ENCODE results near the gene GYS2. TPM values are rescaled to one million over a fixed set of nuclear protein-coding genes. Genes with fewer than 3 reads are reported as not detected.

The GYS2 gene
- total and polyA plus RNA-seq, 9 of the 15 experiments (the other 6 are each of a cell fraction or from before 2014, with no cell fraction given): not detected

DNA sequence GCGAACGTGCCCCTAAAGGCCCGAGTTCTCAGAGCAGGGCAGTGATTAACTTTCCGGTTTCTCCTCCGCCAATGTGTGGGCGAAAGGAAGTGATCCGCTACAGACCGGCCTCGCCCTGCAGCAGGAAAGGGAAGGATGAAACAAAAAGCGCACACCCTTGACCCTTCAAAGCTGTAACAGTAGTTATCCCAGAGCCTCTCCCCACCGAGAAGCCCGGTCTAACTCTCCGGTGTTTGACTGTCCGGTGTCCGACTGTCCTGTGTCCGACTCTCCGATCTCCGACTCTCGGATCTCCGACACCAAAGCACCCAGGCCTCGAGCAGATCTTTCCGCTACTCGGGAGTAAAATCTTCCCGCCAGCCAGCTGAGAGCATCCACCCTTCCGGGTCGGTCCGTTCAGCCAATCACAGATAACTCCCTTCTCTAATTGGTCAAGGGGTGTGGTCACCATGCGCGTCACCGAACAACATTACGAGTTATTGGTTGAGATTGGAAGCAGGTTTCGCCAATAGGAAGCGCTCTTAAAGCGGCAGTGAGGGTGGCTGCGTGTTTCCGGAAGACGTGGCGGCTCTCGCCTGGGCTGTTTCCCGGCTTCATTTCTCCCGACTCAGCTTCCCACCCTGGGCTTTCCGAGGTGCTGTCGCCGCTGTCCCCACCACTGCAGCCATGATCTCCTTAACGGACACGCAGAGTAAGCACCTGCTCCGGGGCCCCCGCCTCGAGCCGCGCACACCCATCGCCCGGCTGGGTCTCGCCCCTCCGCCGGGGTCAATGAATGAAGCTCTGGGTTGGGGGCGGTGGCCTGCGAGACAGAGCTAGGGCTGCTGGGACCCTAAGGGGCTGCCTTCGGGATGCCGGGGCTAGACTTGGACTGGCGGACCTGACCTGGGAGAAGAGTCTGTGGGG is 103.1 kb downstream of the GYS2 start, which contains the start of the genes GOLT1B and RECQL (continued):
- TF ChIP-seq HLTF (IDR thresholded peaks at IDR 0.05) (no peak), EP400 (IDR thresholded peaks at IDR 0.05) (peak; percentile 98), XRCC4 (IDR thresholded peaks at IDR 0.05; ENCODE audit: extremely low read depth, insufficient read depth, insufficient read length) (no peak), AFF1 (IDR thresholded peaks at IDR 0.05; ENCODE audit: low read depth in 1 of 2, partially characterized antibody in 2 of 2) (no peak), ZC3H11A (IDR thresholded peaks at IDR 0.05; ENCODE audit: low read depth, low read length) (no peak), MTA2 (IDR thresholded peaks at IDR 0.05; ENCODE audit: low read depth) (no peak), NELFE (IDR thresholded peaks at IDR 0.05; ENCODE audit: insufficient read depth, insufficient read length) (no peak), RBM22 (IDR thresholded peaks at IDR 0.05; ENCODE audit: low read depth, low read length, poor library complexity, severe bottlenecking) (no peak), TCF3 (CRISPR knock-in tag; IDR thresholded peaks at IDR 0.05) (no peak), U2AF2 (optimal IDR thresholded peaks at IDR 0.05; ENCODE audit: low read depth, low read length) (no peak), MTF1 (CRISPR knock-in tag; IDR thresholded peaks at IDR 0.05; ENCODE audit: borderline replicate concordance) (no peak), SAP30 (IDR thresholded peaks at IDR 0.05; ENCODE audit: borderline replicate concordance, insufficient read depth, low read depth, low read length, poor library complexity, severe bottlenecking) (peak; percentile 80), ZNF184 (CRISPR knock-in tag; IDR thresholded peaks at IDR 0.05) (no peak), ZNF780A (CRISPR knock-in tag; IDR thresholded peaks at IDR 0.05) (no peak), MCM5 (IDR thresholded peaks at IDR 0.05; ENCODE audit: low read depth) (no peak), CREB1 (IDR thresholded peaks at IDR 0.05) (peak; percentile 65), CREB1 (CRISPR knock-in tag; IDR thresholded peaks at IDR 0.05) (peak; percentile 77), ZNF707 (CRISPR knock-in tag; conservative IDR thresholded peaks at IDR 0.05) (no peak), HNRNPUL1 (IDR thresholded peaks at IDR 0.05; ENCODE audit: low read length) (no peak)
- TF ChIP-seq, protein P1, sequence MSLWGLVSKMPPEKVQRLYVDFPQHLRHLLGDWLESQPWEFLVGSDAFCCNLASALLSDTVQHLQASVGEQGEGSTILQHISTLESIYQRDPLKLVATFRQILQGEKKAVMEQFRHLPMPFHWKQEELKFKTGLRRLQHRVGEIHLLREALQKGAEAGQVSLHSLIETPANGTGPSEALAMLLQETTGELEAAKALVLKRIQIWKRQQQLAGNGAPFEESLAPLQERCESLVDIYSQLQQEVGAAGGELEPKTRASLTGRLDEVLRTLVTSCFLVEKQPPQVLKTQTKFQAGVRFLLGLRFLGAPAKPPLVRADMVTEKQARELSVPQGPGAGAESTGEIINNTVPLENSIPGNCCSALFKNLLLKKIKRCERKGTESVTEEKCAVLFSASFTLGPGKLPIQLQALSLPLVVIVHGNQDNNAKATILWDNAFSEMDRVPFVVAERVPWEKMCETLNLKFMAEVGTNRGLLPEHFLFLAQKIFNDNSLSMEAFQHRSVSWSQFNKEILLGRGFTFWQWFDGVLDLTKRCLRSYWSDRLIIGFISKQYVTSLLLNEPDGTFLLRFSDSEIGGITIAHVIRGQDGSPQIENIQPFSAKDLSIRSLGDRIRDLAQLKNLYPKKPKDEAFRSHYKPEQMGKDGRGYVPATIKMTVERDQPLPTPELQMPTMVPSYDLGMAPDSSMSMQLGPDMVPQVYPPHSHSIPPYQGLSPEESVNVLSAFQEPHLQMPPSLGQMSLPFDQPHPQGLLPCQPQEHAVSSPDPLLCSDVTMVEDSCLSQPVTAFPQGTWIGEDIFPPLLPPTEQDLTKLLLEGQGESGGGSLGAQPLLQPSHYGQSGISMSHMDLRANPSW (CRISPR knock-in tag; IDR thresholded peaks at IDR 0.05): no peak
- TF ChIP-seq, protein P2, sequence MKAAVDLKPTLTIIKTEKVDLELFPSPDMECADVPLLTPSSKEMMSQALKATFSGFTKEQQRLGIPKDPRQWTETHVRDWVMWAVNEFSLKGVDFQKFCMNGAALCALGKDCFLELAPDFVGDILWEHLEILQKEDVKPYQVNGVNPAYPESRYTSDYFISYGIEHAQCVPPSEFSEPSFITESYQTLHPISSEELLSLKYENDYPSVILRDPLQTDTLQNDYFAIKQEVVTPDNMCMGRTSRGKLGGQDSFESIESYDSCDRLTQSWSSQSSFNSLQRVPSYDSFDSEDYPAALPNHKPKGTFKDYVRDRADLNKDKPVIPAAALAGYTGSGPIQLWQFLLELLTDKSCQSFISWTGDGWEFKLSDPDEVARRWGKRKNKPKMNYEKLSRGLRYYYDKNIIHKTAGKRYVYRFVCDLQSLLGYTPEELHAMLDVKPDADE (conservative IDR thresholded peaks at IDR 0.05; ENCODE audit: control insufficient read depth, low read depth, low read length): 0 out of 2 replicates have a peak, but pooled peaks have one; percentile 54

Measured in K562 (cell line).